ENCODE data around the gene RERE.

- TF ChIP-seq POLR2A (IDR thresholded peaks at IDR 0.05) (no peak), CTCF (IDR thresholded peaks at IDR 0.05) (no peak)
These were observed 399.8 kb downstream of the RERE start for GRCh38 chr1:8417625-8418024.

Data from uterus (tissue), 2 donors.